GM21447 (cell line): ENCODE data around the gene SCN3B.

Source experiments
- ATAC-seq: cut with Tn5 transposase; IDR thresholded peaks from one replicate; pipeline ENCODE4 v1.9.1; 2021; ENCODE audit not compliant: unreplicated experiment

The SCN3B gene

DNA sequence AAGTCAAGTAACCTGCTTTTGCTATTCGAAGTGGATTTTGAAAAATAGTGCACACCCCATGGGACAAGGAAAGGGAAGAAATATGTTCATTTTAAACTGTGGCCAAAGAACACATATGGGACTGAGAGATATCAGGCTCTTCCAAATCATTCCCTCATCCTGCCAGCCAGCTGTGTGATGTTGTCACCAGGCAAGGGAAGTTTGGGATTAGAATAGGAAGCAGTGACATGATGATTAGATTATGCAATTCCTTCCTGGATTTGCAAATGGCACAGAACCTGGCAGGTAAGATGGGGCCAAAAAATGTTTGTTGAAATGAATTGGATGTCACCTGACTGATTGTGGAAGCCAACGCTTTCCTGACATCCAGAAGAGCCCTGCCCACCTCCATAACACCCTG is 4.9 kb upstream of the SCN3B start:
- no peak for ATAC-seq

DNA sequence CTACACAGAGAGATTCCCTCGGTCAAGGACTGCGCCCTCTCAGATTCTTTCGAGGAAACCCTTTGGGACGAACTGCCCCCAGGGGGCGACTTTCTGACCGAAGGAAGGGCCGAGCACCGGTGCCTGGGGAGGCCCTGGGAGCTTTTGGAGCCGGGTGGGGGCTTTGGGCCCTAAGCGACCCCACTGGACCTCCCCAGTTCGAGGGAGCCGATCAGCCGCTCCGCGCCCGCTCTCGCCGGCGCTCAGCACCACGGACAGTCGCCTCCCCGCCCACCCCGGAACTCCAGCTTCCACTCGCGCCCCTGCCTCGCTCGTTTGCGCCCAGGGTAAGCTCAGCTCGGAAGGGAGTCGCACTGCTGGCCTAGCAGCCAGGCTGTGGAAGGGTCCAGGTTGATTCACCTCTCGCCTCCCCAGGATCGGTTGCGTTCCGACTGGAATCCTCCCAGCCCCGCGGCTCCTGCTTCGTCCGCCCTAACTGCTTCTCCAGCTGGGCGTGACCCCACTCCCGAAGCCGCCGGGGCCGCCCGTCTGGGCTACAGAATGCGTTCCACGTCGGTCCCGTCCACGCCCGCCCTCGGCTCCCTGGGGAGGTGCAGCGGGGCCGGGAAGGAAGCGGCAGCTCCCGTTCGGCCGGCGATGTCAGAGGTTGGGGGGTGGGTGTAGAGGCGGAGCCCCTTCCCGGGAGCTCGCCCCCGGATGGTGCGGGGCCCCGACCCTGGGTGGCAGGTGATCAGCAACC is 428 bp downstream of the SCN3B start:
- ATAC-seq = no peak

GRCh38 chr11:123653483-123653826 is 969 bp downstream of the SCN3B start:
- ATAC-seq = no peak

- ATAC-seq = no peak
Measured at GRCh38 chr11:123652599-123652998, 1.8 kb downstream of the SCN3B start.

GRCh38 chr11:123650901-123651300 is 3.5 kb downstream of the SCN3B start:
- no peak for ATAC-seq

DNA sequence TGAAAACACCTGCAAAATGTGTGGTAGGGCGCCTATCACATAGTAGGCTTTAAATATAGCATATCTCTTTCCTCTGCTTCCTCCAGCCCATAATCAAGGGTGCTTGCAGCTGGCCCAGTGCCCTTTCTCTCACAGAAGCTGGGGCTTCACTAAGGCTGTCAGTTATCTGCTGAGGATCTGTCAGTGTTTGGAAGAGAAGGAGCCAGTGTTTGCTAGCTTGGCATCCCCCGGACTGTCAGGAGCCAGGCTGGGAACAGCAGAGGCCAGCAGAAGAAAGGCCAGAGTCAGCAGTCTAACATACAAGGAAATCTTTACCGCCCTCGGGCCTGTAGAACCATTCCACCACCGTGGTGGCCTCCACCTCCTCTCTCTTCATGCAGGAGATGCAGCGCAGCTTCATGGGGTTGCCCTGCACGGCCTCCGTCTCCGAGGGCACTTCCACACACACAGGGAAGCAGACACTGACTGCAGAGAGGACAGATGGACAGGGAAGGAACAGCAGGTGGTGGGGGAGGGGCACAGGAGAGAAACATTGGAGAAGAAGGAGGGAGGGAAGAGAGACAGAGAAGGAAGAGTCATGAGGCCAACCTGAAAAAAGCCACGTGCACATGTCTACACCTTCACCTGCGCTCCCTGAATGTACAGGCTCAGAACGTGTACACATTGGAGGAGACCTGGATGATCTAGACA is 9.0 kb downstream of the SCN3B start:
- ATAC-seq = no peak

DNA sequence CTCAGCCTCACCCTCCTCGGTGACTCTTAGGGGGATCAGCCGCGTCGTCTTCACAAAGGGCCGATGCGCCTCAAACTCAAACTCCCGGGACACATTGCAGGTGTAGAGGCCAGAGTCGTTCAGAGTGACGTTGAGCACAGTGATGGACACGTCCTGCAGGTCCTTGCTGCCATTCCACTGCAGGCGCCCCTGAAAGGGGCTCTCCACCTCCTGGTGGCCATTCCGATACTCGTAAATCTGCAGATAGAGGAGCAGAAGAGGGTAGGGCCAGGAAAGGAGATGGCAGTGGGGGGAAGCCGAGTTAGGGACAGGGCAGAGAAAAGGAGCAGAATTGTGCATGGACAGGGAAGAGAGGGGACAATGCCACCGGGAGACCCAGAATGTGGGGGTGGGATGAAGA is 12.0 kb downstream of the SCN3B start:
- ATAC-seq = no peak

DNA sequence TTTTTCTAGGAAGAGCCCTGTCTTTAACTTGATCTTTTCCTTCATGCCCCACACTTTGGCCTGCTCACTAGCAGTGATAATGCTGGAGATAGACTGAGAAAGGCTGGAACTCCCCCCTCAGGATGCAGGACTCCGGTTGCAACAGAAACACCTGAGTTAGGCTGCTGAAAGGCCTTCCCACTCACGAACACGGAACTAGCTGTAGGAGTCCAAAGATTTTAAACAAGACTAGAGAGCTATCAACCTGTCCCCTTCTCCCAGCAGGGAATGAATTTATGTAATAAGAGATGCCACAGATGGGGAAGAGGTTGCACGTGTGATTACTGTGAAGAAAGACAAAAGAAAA is 13.0 kb downstream of the SCN3B start:
- no peak for ATAC-seq

DNA sequence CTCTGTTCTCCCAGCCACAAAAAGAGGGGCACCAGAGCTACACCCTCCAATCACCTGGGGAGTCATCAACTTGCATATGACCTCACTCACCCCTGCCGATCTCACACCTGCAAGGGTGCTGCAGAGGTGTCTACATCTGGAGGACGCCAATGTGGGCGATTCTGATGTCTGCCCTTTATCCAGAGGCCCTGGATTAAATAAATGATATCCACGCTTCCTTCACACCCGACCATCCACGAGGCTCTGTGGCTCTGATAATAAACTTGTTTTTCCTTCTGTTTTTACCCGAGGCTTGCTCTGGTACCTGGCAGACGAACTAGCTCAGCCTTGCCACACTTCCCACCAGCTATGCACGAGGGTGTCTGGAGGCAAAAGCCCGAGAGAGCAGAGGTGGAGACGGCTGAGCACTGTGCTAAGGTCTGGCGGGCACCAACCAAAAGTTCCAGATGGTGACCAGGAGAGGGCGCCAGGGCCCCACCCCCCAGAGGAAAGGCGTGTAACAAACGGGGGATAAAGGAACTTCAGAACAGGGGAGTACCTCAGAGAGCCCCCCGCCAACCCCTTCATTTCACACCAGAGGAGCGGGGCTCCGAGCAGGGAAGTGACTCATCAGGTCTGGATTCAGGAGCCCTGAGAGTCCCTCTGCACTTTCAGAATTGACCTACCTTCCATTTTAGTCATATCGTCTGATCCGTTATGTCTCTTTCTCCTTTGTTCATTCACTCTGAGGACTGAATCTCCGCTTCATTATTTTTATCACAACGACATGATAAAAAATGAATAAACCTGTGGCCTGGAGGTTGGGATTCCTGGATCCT is 13.5 kb downstream of the SCN3B start:
- ATAC-seq = no peak

DNA sequence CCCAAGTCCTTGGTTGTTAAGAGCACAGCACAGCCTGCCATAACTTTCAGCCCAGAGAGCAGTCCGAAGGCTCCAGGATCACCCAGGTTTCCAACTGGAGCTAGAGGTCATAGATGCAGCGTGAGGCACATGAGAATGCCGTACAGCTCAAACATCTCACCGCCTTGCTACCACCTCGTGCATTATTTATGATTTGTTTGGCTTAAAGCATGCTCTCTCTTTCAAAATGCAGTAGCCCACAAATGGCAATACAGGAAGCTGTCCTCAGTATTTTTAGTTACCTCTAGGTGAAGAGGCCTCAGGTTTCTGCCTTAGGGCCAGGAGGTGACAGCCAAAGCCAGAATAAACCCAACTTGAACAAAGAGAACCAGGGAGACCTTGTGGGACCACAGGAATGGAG is 14.4 kb downstream of the SCN3B start:
- no peak for ATAC-seq

DNA sequence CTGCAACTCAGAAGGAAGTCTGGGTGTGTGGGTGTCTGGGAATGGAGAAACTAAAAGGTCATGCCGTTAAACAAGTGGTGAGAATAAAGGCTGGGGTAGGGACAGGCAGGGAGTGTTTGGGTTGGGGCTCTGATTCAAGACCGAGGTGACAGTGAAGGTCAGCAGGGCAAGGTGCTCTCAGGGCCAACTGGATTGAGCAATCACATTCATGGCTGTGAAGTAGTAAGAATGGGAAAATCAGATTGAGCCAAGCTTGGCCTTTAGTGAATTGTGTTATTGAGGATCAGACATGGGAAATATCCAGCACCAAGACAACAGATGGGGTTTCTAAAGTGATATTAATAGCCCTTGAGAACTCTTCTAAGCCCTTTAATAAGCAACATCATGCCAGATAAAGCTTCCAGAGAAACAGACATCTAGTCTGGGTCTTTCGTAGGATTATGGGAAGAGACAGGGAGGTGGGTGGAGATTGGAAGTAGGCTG is 24.3 kb downstream of the SCN3B start:
- ATAC-seq = no peak

DNA sequence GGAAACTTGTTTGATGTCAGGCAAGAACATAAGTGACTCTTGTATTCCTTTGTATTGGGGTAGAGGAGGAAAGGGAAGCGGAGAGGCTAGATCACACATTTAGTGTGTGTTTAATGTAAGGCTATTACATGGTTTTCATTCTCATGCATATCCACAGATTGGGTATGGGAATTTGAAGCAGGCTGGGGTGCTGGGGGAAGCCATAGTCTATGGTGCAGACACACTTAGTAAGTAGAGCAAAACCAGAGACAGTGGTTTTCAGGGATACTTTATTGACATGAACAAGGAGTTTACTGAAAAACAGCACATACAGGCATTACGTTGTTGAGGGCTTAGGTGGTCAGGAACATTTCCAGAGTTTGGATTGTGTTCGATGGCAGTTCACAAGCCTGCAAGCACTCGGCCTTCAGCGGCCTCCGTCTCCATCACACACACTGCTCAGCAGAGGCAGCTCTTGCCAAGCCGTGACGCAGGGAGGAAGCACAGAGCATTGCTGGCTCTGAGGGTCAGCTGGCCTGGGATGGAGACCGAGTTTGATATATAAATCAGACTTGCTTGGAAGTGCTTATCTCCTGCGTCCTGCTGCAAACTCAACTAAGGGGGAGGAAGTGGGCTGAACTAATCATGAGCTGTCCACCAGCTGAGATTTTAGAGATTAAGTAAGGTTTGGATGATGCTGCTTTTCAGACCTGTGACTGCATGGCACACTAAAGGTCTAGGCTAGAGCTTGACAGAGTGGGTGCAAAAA is 25.3 kb downstream of the SCN3B start:
- ATAC-seq = no peak

DNA sequence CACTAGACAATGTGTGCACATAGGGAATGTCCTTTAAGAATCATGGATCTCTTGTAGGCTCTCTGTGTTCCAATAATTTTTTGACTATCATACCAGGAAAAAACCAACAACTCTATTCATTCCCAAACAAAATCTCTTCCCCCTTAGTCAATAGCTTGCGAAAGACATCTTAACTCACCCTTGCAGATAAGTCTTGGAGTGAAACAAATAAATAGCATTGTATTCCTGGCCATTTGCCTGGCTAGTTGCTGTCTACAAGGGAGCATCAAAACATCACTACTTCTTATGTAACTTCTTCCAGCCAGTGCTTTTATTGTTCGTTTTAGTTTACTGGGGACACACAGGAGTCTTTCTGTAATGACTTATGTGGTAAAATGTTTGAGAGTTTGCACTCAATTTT is 29.4 kb downstream of the SCN3B start:
- no peak for ATAC-seq

- no peak for ATAC-seq
Measured at GRCh38 chr11:123622576-123622975, 31.8 kb downstream of the SCN3B start.

DNA sequence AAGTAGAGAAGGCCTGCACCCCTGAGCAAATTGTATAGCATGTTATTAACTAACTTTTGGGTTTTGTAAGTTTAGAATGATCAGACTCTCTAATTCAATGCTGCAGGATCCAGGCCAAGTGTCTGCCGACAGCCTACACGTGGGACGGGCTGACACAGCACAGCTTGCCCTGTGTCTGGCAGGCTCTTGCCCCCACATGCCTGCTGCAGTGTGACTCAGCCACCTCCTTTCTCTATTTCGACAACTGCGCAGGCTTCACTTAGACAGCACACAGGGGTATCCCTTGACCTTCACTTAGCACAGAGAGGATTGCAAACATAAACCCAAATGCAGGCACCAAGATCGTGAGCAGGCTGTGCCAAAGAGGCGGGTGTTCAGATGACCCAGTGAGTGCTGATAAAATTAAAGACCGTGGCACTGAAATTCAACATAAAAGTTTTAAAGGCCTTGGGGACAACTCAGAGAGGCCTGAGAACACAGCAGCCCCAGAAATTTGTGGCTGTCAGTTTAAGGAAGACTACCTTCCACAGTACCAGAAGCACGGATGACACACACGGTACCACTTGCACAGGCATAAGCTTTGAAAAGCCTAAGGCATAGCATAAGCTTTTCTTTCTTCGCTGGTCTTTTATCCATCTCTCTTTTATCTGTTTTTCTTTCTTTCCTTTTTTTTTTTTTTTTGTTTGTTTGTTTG is 37.8 kb downstream of the SCN3B start:
- no peak for ATAC-seq

- no peak for ATAC-seq
Measured at GRCh38 chr11:123611698-123612097, 42.7 kb downstream of the SCN3B start.

DNA sequence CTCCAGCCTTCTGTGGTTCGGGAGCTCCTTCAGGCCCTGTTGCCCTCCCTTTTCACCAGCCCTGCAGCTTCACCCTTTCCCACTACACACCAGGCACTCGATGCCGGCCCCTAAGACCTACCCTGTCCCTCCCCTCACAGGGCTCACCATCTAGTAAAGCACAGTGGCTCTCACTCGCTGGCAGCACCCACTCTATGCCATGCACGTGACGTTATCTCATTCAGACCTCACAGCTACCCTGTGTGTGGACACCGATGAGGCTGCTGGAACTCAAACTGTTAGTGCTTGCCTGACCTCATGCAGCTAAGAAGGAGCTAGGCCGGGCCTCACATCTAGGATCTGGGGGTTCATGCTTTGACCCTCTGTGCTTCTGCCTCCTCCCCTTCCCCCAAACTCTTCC is 45.5 kb downstream of the SCN3B start:
- ATAC-seq = no peak

GRCh38 chr11:123608371-123608770 is 46.1 kb downstream of the SCN3B start:
- no peak for ATAC-seq

- ATAC-seq = no peak
Measured at GRCh38 chr11:123607781-123608180, 46.6 kb downstream of the SCN3B start.

- ATAC-seq = no peak
Measured at GRCh38 chr11:123603666-123604065, 50.8 kb downstream of the SCN3B start.

DNA sequence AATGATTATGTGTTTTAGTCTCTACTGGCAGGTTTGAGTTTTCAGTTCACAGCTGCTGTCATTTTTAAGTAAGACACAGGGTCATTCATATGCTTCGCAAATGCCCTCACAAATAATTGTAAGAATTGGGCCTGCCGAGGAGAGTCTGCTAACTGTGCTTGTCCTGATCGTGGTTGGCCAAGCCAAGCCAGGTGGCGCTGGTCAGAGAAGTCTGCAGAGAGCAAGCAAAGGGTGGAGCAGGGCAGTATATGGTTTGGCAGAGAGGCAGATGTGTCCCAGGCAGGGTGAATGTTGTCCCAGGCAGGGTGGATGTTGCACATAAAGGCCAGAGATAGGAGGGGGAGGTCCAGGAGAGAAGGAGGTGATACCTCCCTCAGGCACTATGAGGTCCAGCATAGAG is 52.7 kb downstream of the SCN3B start:
- no peak for ATAC-seq
